Loucy (cell line): ENCODE data around the gene CMTR2.

Experiments used
- EZH2phosphoT487 ChIP-seq: fragments of 200-600 bp; IDR thresholded peaks from 2 replicates; pipeline ENCODE4 v1.6.1; 2018; ENCODE audit warnings: antibody characterized with exemption, mild to moderate bottlenecking, moderate library complexity, borderline replicate concordance
- TF ChIP-seq, protein P1 (sequence below): fragments of 200-600 bp; sonication (generic); conservative IDR thresholded peaks from 2 replicates; pipeline ENCODE4 v1.5.1; 2014; ENCODE audit warnings: mild to moderate bottlenecking, antibody characterized with exemption, low read length

DNA sequence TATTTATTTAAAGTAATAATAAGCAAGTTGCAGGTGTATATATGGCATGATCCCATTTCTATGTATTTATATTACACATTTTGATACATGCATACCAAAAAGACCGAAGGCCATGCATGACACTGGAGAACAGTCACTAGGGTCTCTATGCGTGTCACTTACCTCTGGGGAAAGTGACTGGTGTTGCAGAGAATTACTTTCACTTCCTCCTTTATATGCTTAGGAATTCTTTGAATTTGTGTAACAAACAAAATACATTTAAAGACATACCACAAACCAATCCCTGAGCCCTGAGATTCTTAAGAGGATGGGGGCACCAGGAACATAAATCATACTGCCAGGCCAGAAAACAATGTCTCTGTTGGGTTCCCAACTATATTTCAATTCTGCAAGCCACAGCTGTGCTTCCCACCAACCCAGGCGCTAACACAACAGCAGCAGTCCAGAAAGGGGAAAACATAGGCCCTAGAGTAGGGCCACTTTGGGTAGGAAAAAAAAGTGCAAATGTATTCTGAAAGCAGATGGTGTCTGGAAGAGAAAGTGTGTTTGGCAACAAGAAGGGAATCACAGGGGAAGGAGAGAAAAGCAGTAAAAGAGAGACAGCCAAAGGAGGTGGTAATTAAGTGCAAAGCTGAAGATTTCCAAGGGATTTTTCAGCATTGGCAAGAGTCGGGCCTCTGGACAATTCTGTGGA, 34.2 kb downstream of the CMTR2 start:
- TF ChIP-seq, protein P1, sequence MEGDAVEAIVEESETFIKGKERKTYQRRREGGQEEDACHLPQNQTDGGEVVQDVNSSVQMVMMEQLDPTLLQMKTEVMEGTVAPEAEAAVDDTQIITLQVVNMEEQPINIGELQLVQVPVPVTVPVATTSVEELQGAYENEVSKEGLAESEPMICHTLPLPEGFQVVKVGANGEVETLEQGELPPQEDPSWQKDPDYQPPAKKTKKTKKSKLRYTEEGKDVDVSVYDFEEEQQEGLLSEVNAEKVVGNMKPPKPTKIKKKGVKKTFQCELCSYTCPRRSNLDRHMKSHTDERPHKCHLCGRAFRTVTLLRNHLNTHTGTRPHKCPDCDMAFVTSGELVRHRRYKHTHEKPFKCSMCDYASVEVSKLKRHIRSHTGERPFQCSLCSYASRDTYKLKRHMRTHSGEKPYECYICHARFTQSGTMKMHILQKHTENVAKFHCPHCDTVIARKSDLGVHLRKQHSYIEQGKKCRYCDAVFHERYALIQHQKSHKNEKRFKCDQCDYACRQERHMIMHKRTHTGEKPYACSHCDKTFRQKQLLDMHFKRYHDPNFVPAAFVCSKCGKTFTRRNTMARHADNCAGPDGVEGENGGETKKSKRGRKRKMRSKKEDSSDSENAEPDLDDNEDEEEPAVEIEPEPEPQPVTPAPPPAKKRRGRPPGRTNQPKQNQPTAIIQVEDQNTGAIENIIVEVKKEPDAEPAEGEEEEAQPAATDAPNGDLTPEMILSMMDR: no peak
- TF ChIP-seq EZH2phosphoT487: no peak
